MM.1S (cell line): ENCODE data around the gene ANKRD10.

ENCODE experiments used
- DNase-seq: peaks from one replicate; pipeline ENCODE4 v3.0.0-alpha.2; 2015
- H2AFZ ChIP-seq: fragments of 300-600 bp; sonication (generic); 2 replicates; pipeline ENCODE4 v1.6.0; 2016; ENCODE audit warnings: antibody characterized with exemption, low read length
- H3F3A ChIP-seq: fragments of 300-600 bp; sonication (generic); 2 replicates; pipeline ENCODE4 v1.6.1; 2016; ENCODE audit warnings: mild to moderate bottlenecking, antibody characterized with exemption, low read length, moderate library complexity, mixed read lengths; ENCODE audit not compliant: insufficient read depth
- H3K27ac ChIP-seq: fragments of 300-600 bp; sonication (generic); 2 replicates; pipeline ENCODE4 v1.5.1; 2016; ENCODE audit warnings: mild to moderate bottlenecking, low read length
- H3K27me3 ChIP-seq: fragments of 300-600 bp; sonication (generic); replicated peaks from 2 replicates; pipeline ENCODE4 v1.6.0; 2016; ENCODE audit warnings: low read length; ENCODE audit not compliant: insufficient read depth
- H3K36me3 ChIP-seq: fragments of 300-600 bp; sonication (generic); replicated peaks from 2 replicates; pipeline ENCODE4 v1.6.1; 2016; ENCODE audit warnings: mild to moderate bottlenecking, low read length, mixed read lengths; ENCODE audit not compliant: insufficient read depth
- H3K4me1 ChIP-seq: fragments of 300-600 bp; sonication (generic); 2 replicates; pipeline ENCODE4 v1.6.1; 2016; ENCODE audit warnings: low read length, mixed read lengths
- H3K4me2 ChIP-seq: fragments of 300-600 bp; sonication (generic); 2 replicates; pipeline ENCODE4 v1.6.0; 2016; ENCODE audit warnings: low read depth, low read length
- H3K4me3 ChIP-seq: fragments of 300-600 bp; sonication (generic); 2 replicates; pipeline ENCODE4 v1.5.1; 2016; ENCODE audit warnings: low read length, mixed read lengths
- H3K79me2 ChIP-seq: fragments of 300-600 bp; sonication (generic); 2 replicates; pipeline ENCODE4 v1.6.1; 2016; ENCODE audit warnings: mixed run types, low read length, mixed read lengths
- H3K9ac ChIP-seq: fragments of 300-600 bp; sonication (generic); 2 replicates; pipeline ENCODE4 v1.6.1; 2016; ENCODE audit warnings: low read length, mixed read lengths
- H3K9me2 ChIP-seq: fragments of 300-600 bp; sonication (generic); replicated peaks from 2 replicates; pipeline ENCODE4 v1.6.1; 2016; ENCODE audit warnings: mild to moderate bottlenecking, low read length, mixed read lengths; ENCODE audit not compliant: insufficient read depth
- H3K9me3 ChIP-seq: fragments of 300-600 bp; sonication (generic); replicated peaks from 2 replicates; pipeline ENCODE4 v1.6.1; 2016; ENCODE audit warnings: mild to moderate bottlenecking, low read length, mixed read lengths; ENCODE audit not compliant: insufficient read depth
- H4K20me1 ChIP-seq: fragments of 300-600 bp; sonication (generic); 2 replicates; pipeline ENCODE4 v1.6.1; 2016; ENCODE audit warnings: mild to moderate bottlenecking, low read length, moderate library complexity, mixed read lengths; ENCODE audit not compliant: insufficient read depth
- CTCF ChIP-seq: fragments of 300-600 bp; sonication (generic); IDR thresholded peaks from 2 replicates; pipeline ENCODE4 v1.5.1; 2016; ENCODE audit warnings: antibody characterized with exemption, low read length, mixed read lengths
- EZH2 ChIP-seq: fragments of 300-600 bp; sonication (generic); optimal IDR thresholded peaks from 2 replicates; pipeline ENCODE3; 2017; ENCODE audit warnings: low read depth, mild to moderate bottlenecking, antibody characterized with exemption, low read length, mixed read lengths
- EZH2phosphoT487 ChIP-seq: fragments of 300-600 bp; sonication (generic); IDR thresholded peaks from 2 replicates; pipeline ENCODE4 v1.6.1; 2018; ENCODE audit warnings: antibody characterized with exemption, low read length

ANKRD10 gene

GRCh38 chr13:110915057-110915873, at the start of gene ANKRD10:
Gene ANKRD10, minus strand, starts transcription at chr13:110915069. Its CDS starts 135 bp downstream, at chr13:110914934.
- Histone ChIP-seq H3K27ac (peak within 1 kb of the TSS; percentile 97), H3K27me3 (no peaks in the 10 kb centered on the region), H3K4me2 (peak within 1 kb of the TSS; percentile 83), H3F3A (peaks cover 29% of the 10 kb centered on the region), H3K4me3 (peak within 1 kb of the TSS; percentile 99), H3K79me2 (peaks cover 43% of the 10 kb centered on the region), H3K4me1 (peaks cover 25% of the 10 kb centered on the region), H3K9me3 (no peaks in the 10 kb centered on the region), H3K9ac (peak within 1 kb of the TSS; percentile 98), H2AFZ (peak within 1 kb of the TSS; percentile 82), H4K20me1 (no peaks in the 10 kb centered on the region; the same call in 1 of the 2 replicates), H3K9me2 (no peaks in the 10 kb centered on the region), H3K36me3 (peaks cover 4% of the 10 kb centered on the region; the same call in 1 of the 2 replicates)
- peak; percentile 70 for TF ChIP-seq CTCF
- TF ChIP-seq EZH2phosphoT487 = no peak
- TF ChIP-seq EZH2 = no peak
- peak; percentile 98 for DNase-seq

- Histone ChIP-seq H3K4me3 (no peak overlapping the region), H3K36me3 (no peaks in the 10 kb centered on the region), H3F3A (no peaks in the 10 kb centered on the region), H2AFZ (no peak overlapping the region), H3K4me1 (no peaks in the 10 kb centered on the region), H3K4me2 (no peak overlapping the region), H3K9me3 (no peaks in the 10 kb centered on the region), H3K27me3 (no peaks in the 10 kb centered on the region), H3K9me2 (no peaks in the 10 kb centered on the region), H4K20me1 (no peaks in the 10 kb centered on the region), H3K79me2 (no peaks in the 10 kb centered on the region), H3K27ac (no peak overlapping the region), H3K9ac (no peak overlapping the region)
- TF ChIP-seq EZH2phosphoT487 (no peak), CTCF (no peak), EZH2 (no peak)
- DNase-seq = no peak
Measured at GRCh38 chr13:110964229-110965037, 49.6 kb upstream of the ANKRD10 start.

- Histone ChIP-seq H3K79me2 (no peaks in the 10 kb centered on the region), H3K4me3 (no peak overlapping the region), H3K4me1 (no peaks in the 10 kb centered on the region), H3K9ac (no peak overlapping the region), H3K9me3 (no peaks in the 10 kb centered on the region), H3K4me2 (no peak overlapping the region), H3K9me2 (no peaks in the 10 kb centered on the region), H3K36me3 (no peaks in the 10 kb centered on the region), H3K27ac (no peak overlapping the region), H3K27me3 (no peaks in the 10 kb centered on the region), H4K20me1 (no peaks in the 10 kb centered on the region), H3F3A (no peaks in the 10 kb centered on the region), H2AFZ (no peak overlapping the region)
- TF ChIP-seq EZH2phosphoT487 (no peak), CTCF (no peak), EZH2 (no peak)
- no peak for DNase-seq
Measured at GRCh38 chr13:110963554-110963970, 48.7 kb upstream of the ANKRD10 start.
